Measurements from ENCODE around the gene ACAD11. TPM values are rescaled to one million over a fixed set of nuclear protein-coding genes. Genes with fewer than 3 reads are reported as not detected.
"Not testable (repeated sequence)": the region's sequence is repeated elsewhere in the genome, so short reads cannot be mapped to it uniquely, and the experiment has no call there.

ACAD11 gene
- total RNA-seq, 3 donors from 2014 or later (not counting 1 experiment from before 2014, with no cell fraction given), result 15.8 to 30.6 (median 25.2) TPM

- TF ChIP-seq, protein P1, sequence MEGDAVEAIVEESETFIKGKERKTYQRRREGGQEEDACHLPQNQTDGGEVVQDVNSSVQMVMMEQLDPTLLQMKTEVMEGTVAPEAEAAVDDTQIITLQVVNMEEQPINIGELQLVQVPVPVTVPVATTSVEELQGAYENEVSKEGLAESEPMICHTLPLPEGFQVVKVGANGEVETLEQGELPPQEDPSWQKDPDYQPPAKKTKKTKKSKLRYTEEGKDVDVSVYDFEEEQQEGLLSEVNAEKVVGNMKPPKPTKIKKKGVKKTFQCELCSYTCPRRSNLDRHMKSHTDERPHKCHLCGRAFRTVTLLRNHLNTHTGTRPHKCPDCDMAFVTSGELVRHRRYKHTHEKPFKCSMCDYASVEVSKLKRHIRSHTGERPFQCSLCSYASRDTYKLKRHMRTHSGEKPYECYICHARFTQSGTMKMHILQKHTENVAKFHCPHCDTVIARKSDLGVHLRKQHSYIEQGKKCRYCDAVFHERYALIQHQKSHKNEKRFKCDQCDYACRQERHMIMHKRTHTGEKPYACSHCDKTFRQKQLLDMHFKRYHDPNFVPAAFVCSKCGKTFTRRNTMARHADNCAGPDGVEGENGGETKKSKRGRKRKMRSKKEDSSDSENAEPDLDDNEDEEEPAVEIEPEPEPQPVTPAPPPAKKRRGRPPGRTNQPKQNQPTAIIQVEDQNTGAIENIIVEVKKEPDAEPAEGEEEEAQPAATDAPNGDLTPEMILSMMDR (IDR thresholded peaks at IDR 0.05), result no peak
Observed at GRCh38 chr3:132561003-132561402, 98.6 kb downstream of the ACAD11 start.

DNA sequence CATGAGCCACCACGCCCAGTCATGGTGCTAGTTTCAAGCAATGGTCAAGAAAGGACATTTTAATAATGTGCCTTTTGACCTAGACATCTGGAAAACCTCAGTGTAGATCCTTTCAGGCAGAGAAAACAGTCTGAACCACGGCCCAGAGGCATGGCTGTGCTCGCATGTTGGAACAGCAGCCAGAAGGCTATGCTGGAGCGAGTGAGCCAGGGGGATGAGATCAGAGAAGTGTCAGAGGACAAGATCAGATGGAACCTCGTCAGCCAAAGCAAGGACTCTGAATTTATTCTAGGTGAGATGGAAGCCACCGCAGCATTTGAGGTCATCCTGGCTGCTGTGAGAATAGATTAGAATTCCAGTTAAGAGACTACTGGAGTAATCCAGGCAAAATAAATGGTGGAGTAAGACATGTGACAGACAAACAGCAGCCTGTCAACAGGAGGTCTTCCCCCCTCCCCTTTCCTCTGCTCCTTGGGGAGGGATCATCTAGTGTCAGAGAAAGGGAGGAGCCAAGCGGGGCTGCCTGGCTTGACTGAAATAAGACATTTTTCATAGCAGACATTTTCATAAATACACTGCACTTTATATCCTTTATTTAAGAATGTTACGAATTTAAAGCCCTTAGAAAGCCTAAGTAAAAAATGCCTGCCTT is 103.0 kb downstream of the ACAD11 start:
- no peak for DNase-seq
- Histone ChIP-seq H3K4me3 (ENCODE audit: low read length) (no peak overlapping the region), H3K27ac (ENCODE audit: low read length) (no peak overlapping the region), H3K9me3 (ENCODE audit: control insufficient read depth, insufficient read depth, low read length) (no peaks in the 10 kb centered on the region), H3K4me1 (ENCODE audit: control insufficient read depth, insufficient read depth, low read length) (no peaks in the 10 kb centered on the region), H3K27me3 (ENCODE audit: control insufficient read depth, insufficient read depth, low read length) (no peaks in the 10 kb centered on the region), H3K36me3 (ENCODE audit: control insufficient read depth, insufficient read depth, low read length) (peaks cover 6% of the 10 kb centered on the region)
- Mint-ChIP-seq H3K27me3 (ENCODE audit: low read depth in 2 of 2) (no peaks in the 10 kb centered on the region), H3K4me3 (no peak overlapping the region), H3K27ac (no peak overlapping the region), H3K9me3 (no peaks in the 10 kb centered on the region), H3K36me3 (no peaks in the 10 kb centered on the region), H3K4me1 (no peaks in the 10 kb centered on the region)
- no peak for ATAC-seq
- TF ChIP-seq, protein P1 (IDR thresholded peaks at IDR 0.05), result no peak
- intact Hi-C loops (cut with micrococcal nuclease), result no loop called here
- WGBS (ENCODE audit: insufficient coverage), result 90% methylated on average over 7 of the region's 8 CpGs

More at GRCh38 chr3:132561003-132561402, 98.6 kb downstream of the ACAD11 start:
- Histone ChIP-seq H3K36me3 (ENCODE audit: control insufficient read depth, insufficient read depth, low read length) (peaks cover 10% of the 10 kb centered on the region), H3K9me3 (ENCODE audit: control insufficient read depth, insufficient read depth, low read length) (no peaks in the 10 kb centered on the region), H3K4me3 (ENCODE audit: low read length) (no peak overlapping the region), H3K4me1 (ENCODE audit: control insufficient read depth, insufficient read depth, low read length) (no peaks in the 10 kb centered on the region), H3K27me3 (ENCODE audit: control insufficient read depth, insufficient read depth, low read length) (no peaks in the 10 kb centered on the region), H3K27ac (ENCODE audit: low read length) (no peak overlapping the region)
- intact Hi-C loops (cut with micrococcal nuclease), result no loop called here
- 100% methylated on average over 3 of the region's 4 CpGs for WGBS (ENCODE audit: insufficient coverage)
- H3K9me3 Mint-ChIP-seq, result no peaks in the 10 kb centered on the region
- no peak overlapping the region for H3K27ac Mint-ChIP-seq
- ATAC-seq, result no peak
- peaks cover 6% of the 10 kb centered on the region for H3K36me3 Mint-ChIP-seq
- H3K4me3 Mint-ChIP-seq, result no peak overlapping the region
- DNase-seq, result no peak
- H3K4me1 Mint-ChIP-seq, result no peaks in the 10 kb centered on the region
- no peaks in the 10 kb centered on the region for H3K27me3 Mint-ChIP-seq (ENCODE audit: low read depth in 2 of 2)

GRCh38 chr3:132556036-132556386 is 103.6 kb downstream of the ACAD11 start:
- H3K27me3 ChIP-seq (ENCODE audit: control insufficient read depth, insufficient read depth, low read length); ATAC-seq; H3K27ac ChIP-seq (ENCODE audit: low read length); H3K36me3 ChIP-seq (ENCODE audit: control insufficient read depth, insufficient read depth, low read length); H3K4me3 ChIP-seq (ENCODE audit: low read length); H3K4me3 Mint-ChIP-seq; H3K27me3 Mint-ChIP-seq (ENCODE audit: low read depth in 2 of 2); H3K36me3 Mint-ChIP-seq; intact Hi-C loops (cut with micrococcal nuclease); H3K27ac Mint-ChIP-seq; H3K4me1 Mint-ChIP-seq; H3K9me3 Mint-ChIP-seq; DNase-seq; H3K4me1 ChIP-seq (ENCODE audit: control insufficient read depth, insufficient read depth, low read length); H3K9me3 ChIP-seq (ENCODE audit: control insufficient read depth, insufficient read depth, low read length): not testable (repeated sequence)
- 92% methylated on average over 3 of the region's 3 CpGs for WGBS (ENCODE audit: insufficient coverage)

- Mint-ChIP-seq H3K27me3 (ENCODE audit: low read depth in 2 of 2) (no peaks in the 10 kb centered on the region), H3K9me3 (no peaks in the 10 kb centered on the region), H3K27ac (no peak overlapping the region), H3K4me3 (no peak overlapping the region), H3K4me1 (peaks cover under 1 to 6% of the 10 kb centered on the region in 2 donors), H3K36me3 (no peaks in the 10 kb centered on the region)
- H3K4me3 ChIP-seq (ENCODE audit: low read length), result no peak overlapping the region
- no peak overlapping the region for H3K27ac ChIP-seq (ENCODE audit: low read length)
- intact Hi-C loops (cut with micrococcal nuclease), result no loop called here
- no peaks in the 10 kb centered on the region for H3K9me3 ChIP-seq (ENCODE audit: control insufficient read depth, insufficient read depth, low read length)
- ATAC-seq (no peak), DNase-seq (no peak)
- 97% methylated on average over 4 of the region's 5 CpGs for WGBS (ENCODE audit: insufficient coverage)
- H3K27me3 ChIP-seq (ENCODE audit: control insufficient read depth, insufficient read depth, low read length), result no peaks in the 10 kb centered on the region
- no peaks in the 10 kb centered on the region for H3K4me1 ChIP-seq (ENCODE audit: control insufficient read depth, insufficient read depth, low read length)
- TF ChIP-seq, protein P1 (IDR thresholded peaks at IDR 0.05), result no peak
- H3K36me3 ChIP-seq (ENCODE audit: control insufficient read depth, insufficient read depth, low read length), result peaks cover 3% of the 10 kb centered on the region
Observed at GRCh38 chr3:132555306-132556035, 104.1 kb downstream of the ACAD11 start.

Measured in natural killer cell (primary cell).